NB4 (cell line): ENCODE results near the gene TMEM52B.

ENCODE experiments used
- DNase-seq: peaks from one replicate; pipeline ENCODE4 v3.0.0; 2010; ENCODE audit warnings: low read depth
- H3K4me3 ChIP-seq: one replicate; pipeline ENCODE4 v1.5.1; 2011; ENCODE audit warnings: mild to moderate bottlenecking, low read depth, low read length, moderate library complexity
- CTCF ChIP-seq: IDR thresholded peaks from one replicate; pipeline ENCODE4 v1.5.1; 2012; ENCODE audit warnings: low read depth, low read length
- MAX ChIP-seq: IDR thresholded peaks from 2 replicates; pipeline ENCODE4 v1.6.1; 2011; ENCODE audit warnings: low read depth, low read length
- MYC ChIP-seq: IDR thresholded peaks from 2 replicates; pipeline ENCODE4 v1.6.1; 2011; ENCODE audit warnings: low read depth, low read length
- POLR2A ChIP-seq: IDR thresholded peaks from 2 replicates; pipeline ENCODE4 v1.6.1; 2011; ENCODE audit warnings: mild to moderate bottlenecking; ENCODE audit not compliant: insufficient read length; ENCODE audit errors: extremely low read depth

The TMEM52B gene

GRCh38 chr12:10140001-10140400 lies 38.8 kb upstream of the TMEM52B start:
- H3K4me3 ChIP-seq = no peak overlapping the region
- DNase-seq = peak; percentile 79
- peak; percentile 27; the same call in 1 of the 2 replicates for TF ChIP-seq MAX
- no peak for TF ChIP-seq CTCF
- no peak for TF ChIP-seq POLR2A

- no peak for DNase-seq
- H3K4me3 ChIP-seq = no peak overlapping the region
- TF ChIP-seq CTCF (no peak), MAX (no peak), POLR2A (no peak), MYC (no peak)
These were observed 35.7 kb upstream of the TMEM52B start for GRCh38 chr12:10142976-10143589.

GRCh38 chr12:10147714-10148403 lies 31.0 kb upstream of the TMEM52B start:
- no peak for DNase-seq
- no peak for TF ChIP-seq MYC
- TF ChIP-seq MAX = no peak
- TF ChIP-seq POLR2A = no peak
- no peak for TF ChIP-seq CTCF
- no peak overlapping the region for H3K4me3 ChIP-seq

GRCh38 chr12:10151621-10152020 lies 27.2 kb upstream of the TMEM52B start:
- DNase-seq = no peak
- TF ChIP-seq CTCF (no peak), POLR2A (no peak), MAX (no peak), MYC (no peak)
- H3K4me3 ChIP-seq = no peak overlapping the region

GRCh38 chr12:10153271-10154144 lies 25.3 kb upstream of the TMEM52B start:
- peak; percentile 65 for DNase-seq
- TF ChIP-seq POLR2A = no peak
- peak; percentile 59 for TF ChIP-seq CTCF
- no peak for TF ChIP-seq MAX
- TF ChIP-seq MYC = 0 out of 2 replicates have a peak, but pooled peaks have one; percentile 6
- H3K4me3 ChIP-seq = peak overlapping the region; percentile 28
